A549 (cell line): ENCODE results near the gene FRS2. TPM values are rescaled to one million over a fixed set of nuclear protein-coding genes. Genes with fewer than 3 reads are reported as not detected.
"Not testable (repeated sequence)": the region's sequence is repeated elsewhere in the genome, so short reads cannot be mapped to it uniquely, and the experiment has no call there.

ENCODE experiments used
- ATAC-seq, 2 experiments: fragments of 200-7000 bp in 1 of 2; fragments of >200 bp in 1 of 2; cut with Nextera tagmentation in 1 of 2; cut with Tn5 transposase in 1 of 2; 3 replicates each; pipeline versions ENCODE4 v1.8.0 to v1.9.1; 2018 to 2020; ENCODE audit warnings: mild to moderate bottlenecking in 1 of 2, moderate library complexity in 1 of 2
- CTCF ChIA-PET: fragments of 300-600 bp; sonication (Branson Sonifier 250); formaldehyde crosslinking; extraction: SDS; loops from one replicate; lab custom pipeline; 2021; ENCODE audit warnings: antibody characterized with exemption, inconsistent platforms; lab: Yijun Ruan, JAX
- POLR2A ChIA-PET: fragments of 350-600 bp; formaldehyde crosslinking; extraction: SDS; loops from one replicate; lab custom pipeline; 2021; ENCODE audit warnings: antibody characterized with exemption, inconsistent platforms; lab: Yijun Ruan, JAX
- DNase-seq, 2 experiments: peaks; one replicate each; pipeline versions ENCODE4 v3.0.0 to v3.0.0-alpha.2; 2011 to 2016; ENCODE audit warnings: low read depth in 1 of 2, low spot score in 1 of 2
- FAIRE-seq: peaks from 2 replicates; lab custom pipeline; 2011; peaks lifted over from hg19 to GRCh38; lab: Jason Lieb, UNC
- H3K27ac ChIP-seq, 2 experiments: fragments of >200 bp; sonication (Bioruptor Twin); formaldehyde crosslinking; 3 replicates each; pipeline ENCODE4 v1.5.1; 2016 to 2017
- H3K4me1 ChIP-seq: fragments of >200 bp; sonication (Bioruptor Twin); formaldehyde crosslinking; 3 replicates; pipeline ENCODE4 v1.6.1; 2016
- H3K4me2 ChIP-seq: fragments of >200 bp; sonication (Bioruptor Twin); formaldehyde crosslinking; 3 replicates; pipeline ENCODE4 v1.6.1; 2016
- H3K4me3 ChIP-seq: fragments of >200 bp; sonication (Bioruptor Twin); formaldehyde crosslinking; 3 replicates; pipeline ENCODE4 v1.5.1; 2016
- H3K9me3 ChIP-seq: fragments of >200 bp; sonication (Bioruptor Twin); formaldehyde crosslinking; 3 replicates; pipeline ENCODE4 v1.6.1; 2016
- ATOH8 ChIP-seq: fragments of 250-450 bp; sonication (Bioruptor Pico); IDR thresholded peaks from 2 replicates; pipeline ENCODE4 v1.5.0; 2020; ENCODE audit warnings: low read depth, mild to moderate bottlenecking, moderate library complexity
- BHLHE40 ChIP-seq: IDR thresholded peaks from 2 replicates; pipeline ENCODE4 v1.6.1; 2012; ENCODE audit warnings: low read depth, low read length, inconsistent platforms
- CBX2 ChIP-seq: fragments of 200-600 bp; sonication (generic); IDR thresholded peaks from 2 replicates; pipeline ENCODE4 v1.6.1; 2016; ENCODE audit warnings: low read depth, mild to moderate bottlenecking, borderline replicate concordance
- CEBPB ChIP-seq, 2 experiments: fragments of >200 bp in 1 of 2; sonication (Bioruptor Twin) in 1 of 2; formaldehyde crosslinking in 1 of 2; IDR thresholded peaks; 2 replicates each; pipeline ENCODE4 v1.6.1; 2012 to 2016
- CHD2 ChIP-seq: fragments of 150-350 bp; IDR thresholded peaks from 2 replicates; pipeline ENCODE4 v1.6.1; 2014; ENCODE audit warnings: low read length; ENCODE audit not compliant: partially characterized antibody
- EHF ChIP-seq: fragments of 250-450 bp; sonication (Bioruptor Pico); IDR thresholded peaks from 2 replicates; pipeline ENCODE4 v1.5.0; 2020; ENCODE audit warnings: mild to moderate bottlenecking
- EHMT2 ChIP-seq: fragments of 200-600 bp; sonication (generic); IDR thresholded peaks from 2 replicates; pipeline ENCODE4 v1.6.1; 2016; ENCODE audit warnings: antibody characterized with exemption, low read depth, mild to moderate bottlenecking, moderate library complexity
- FOSL2 ChIP-seq, 2 experiments: fragments of 450-650 bp in 1 of 2; fragments of >200 bp in 1 of 2; sonication (Bioruptor Twin) in 1 of 2; formaldehyde crosslinking; IDR thresholded peaks; 2 replicates each; pipeline versions ENCODE4 v1.5.0 to v1.6.1; 2016 to 2020; ENCODE audit warnings: mild to moderate bottlenecking in 1 of 2, moderate library complexity in 1 of 2
- HDAC2 ChIP-seq: fragments of 200-600 bp; sonication (generic); IDR thresholded peaks from 2 replicates; pipeline ENCODE4 v1.6.1; 2016
- JUN ChIP-seq, 2 experiments: fragments of >200 bp; sonication (Bioruptor Twin); formaldehyde crosslinking; IDR thresholded peaks; 2 replicates in 1 of 2; 3 replicates in 1 of 2; pipeline ENCODE4 v1.6.1; 2016 to 2017
- KDM1A ChIP-seq: fragments of 200-600 bp; sonication (generic); IDR thresholded peaks from 2 replicates; pipeline ENCODE4 v1.6.1; 2016; ENCODE audit warnings: low read depth, mild to moderate bottlenecking
- MAFK ChIP-seq: fragments of 450-650 bp; IDR thresholded peaks from 2 replicates; pipeline ENCODE4 v1.6.1; 2014; ENCODE audit not compliant: partially characterized antibody
- MAX ChIP-seq: IDR thresholded peaks from 2 replicates; pipeline ENCODE4 v1.6.1; 2012
- MAZ ChIP-seq: fragments of 150-350 bp; IDR thresholded peaks from 2 replicates; pipeline ENCODE4 v1.6.1; 2014; ENCODE audit warnings: antibody characterized with exemption, low read depth, low read length, borderline replicate concordance
- MYC ChIP-seq: IDR thresholded peaks from 2 replicates; pipeline ENCODE4 v1.6.1; 2012; ENCODE audit warnings: mild to moderate bottlenecking, inconsistent platforms, low read length, improper control_type of control experiment, borderline replicate concordance
- NPAS2 ChIP-seq: fragments of 250-450 bp; sonication (Bioruptor Pico); IDR thresholded peaks from 2 replicates; pipeline ENCODE4 v1.8.0; 2022; ENCODE audit warnings: mild to moderate bottlenecking, moderate library complexity, borderline replicate concordance
- NR3C1 ChIP-seq: fragments of >200 bp; sonication (Bioruptor Twin); formaldehyde crosslinking; IDR thresholded peaks from 3 replicates; pipeline ENCODE4 v1.6.1; 2017
- PHF8 ChIP-seq: fragments of 200-600 bp; sonication (generic); IDR thresholded peaks from 2 replicates; pipeline ENCODE4 v1.6.1; 2016; ENCODE audit warnings: low read depth, mild to moderate bottlenecking, antibody characterized with exemption, moderate library complexity, borderline replicate concordance
- POLR2A ChIP-seq: IDR thresholded peaks from 2 replicates; pipeline ENCODE4 v1.6.1; 2012; ENCODE audit warnings: mild to moderate bottlenecking, low read length
- RCOR1 ChIP-seq: fragments of 150-350 bp; IDR thresholded peaks from 2 replicates; pipeline ENCODE4 v1.6.1; 2014; ENCODE audit warnings: antibody characterized with exemption, low read length, low read depth
- SREBF2 ChIP-seq: fragments of 450-650 bp; IDR thresholded peaks from 2 replicates; pipeline ENCODE4 v1.6.1; 2014; ENCODE audit warnings: mild to moderate bottlenecking, moderate library complexity
- TFCP2L1 ChIP-seq: fragments of 250-450 bp; sonication (Bioruptor Pico); IDR thresholded peaks from 2 replicates; pipeline ENCODE4 v1.5.0; 2021; ENCODE audit warnings: mild to moderate bottlenecking
- TP53 ChIP-seq: fragments of 250-450 bp; sonication (Bioruptor Pico); IDR thresholded peaks from 2 replicates; pipeline ENCODE4 v1.5.0; 2021; ENCODE audit warnings: mild to moderate bottlenecking, moderate library complexity
- ZSCAN20 ChIP-seq: fragments of 250-450 bp; sonication (Bioruptor Pico); IDR thresholded peaks from 2 replicates; pipeline ENCODE4 v1.8.0; 2022; ENCODE audit warnings: mild to moderate bottlenecking, moderate library complexity
- WGBS: methylation state at CpG from one replicate; pipeline ENCODE4 v1.1.6; 2017; ENCODE audit errors: missing lambda C conversion rate; 5-methylcytosine and 5-hydroxymethylcytosine counted together
- polyA plus RNA-seq, 4 experiments: library from polyadenylated mRNA; depleted of rRNA in 3 of 4; stranded (reverse); fragments of >200 nt; fragmentation: RNase III in 1 of 4; extraction: RNeasy Plus Mini Kit Qiagen cat#74134 plus additional on column Dnase treatment in 1 of 4; gene quantifications; 2 replicates in 3 of 4; 3 replicates in 1 of 4; pipeline ENCODE4 v1.2.3, GENCODE V29; 2011 to 2017
- TF ChIP-seq, protein P1 (sequence below): IDR thresholded peaks from 2 replicates; pipeline ENCODE4 v1.6.1; 2012
- TF ChIP-seq, protein P2 (sequence below): fragments of >200 bp; sonication (Bioruptor Twin); formaldehyde crosslinking; IDR thresholded peaks from 2 replicates; pipeline ENCODE4 v1.6.1; 2016
- TF ChIP-seq, protein P3 (sequence below): fragments of >200 bp; sonication (Bioruptor Twin); formaldehyde crosslinking; IDR thresholded peaks from 3 replicates; pipeline ENCODE4 v1.5.1; 2016

Gene FRS2
- polyA plus RNA-seq, 2 of the 4 experiments (the other 2 are of a cell fraction): 14.9 to 28.6 TPM

DNA sequence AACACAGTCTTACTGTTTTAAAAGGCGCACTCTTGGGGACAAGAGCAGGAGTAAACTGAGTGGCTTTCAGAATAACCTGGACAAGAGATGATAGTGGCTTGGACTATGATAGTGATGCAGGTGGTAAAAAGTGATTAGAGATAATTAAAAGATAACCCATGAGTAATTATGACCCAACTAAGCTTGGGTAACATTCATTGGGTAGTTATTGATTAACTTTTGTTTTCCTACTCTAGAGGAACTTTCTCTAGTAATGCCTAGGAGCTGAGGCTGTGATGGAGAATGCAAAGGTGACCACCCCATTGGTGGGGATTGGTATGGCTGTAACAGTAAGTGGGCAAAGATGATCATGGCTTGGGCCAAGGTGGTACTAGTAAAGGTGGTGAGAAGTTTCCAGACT lies 22.3 kb upstream of the FRS2 start:
- no peaks in the 10 kb centered on the region for H3K9me3 ChIP-seq
- TF ChIP-seq ZSCAN20 (no peak), RCOR1 (no peak), KDM1A (no peak), EHMT2 (no peak), TP53 (CRISPR knock-in tag) (no peak)
- TF ChIP-seq, protein P1, sequence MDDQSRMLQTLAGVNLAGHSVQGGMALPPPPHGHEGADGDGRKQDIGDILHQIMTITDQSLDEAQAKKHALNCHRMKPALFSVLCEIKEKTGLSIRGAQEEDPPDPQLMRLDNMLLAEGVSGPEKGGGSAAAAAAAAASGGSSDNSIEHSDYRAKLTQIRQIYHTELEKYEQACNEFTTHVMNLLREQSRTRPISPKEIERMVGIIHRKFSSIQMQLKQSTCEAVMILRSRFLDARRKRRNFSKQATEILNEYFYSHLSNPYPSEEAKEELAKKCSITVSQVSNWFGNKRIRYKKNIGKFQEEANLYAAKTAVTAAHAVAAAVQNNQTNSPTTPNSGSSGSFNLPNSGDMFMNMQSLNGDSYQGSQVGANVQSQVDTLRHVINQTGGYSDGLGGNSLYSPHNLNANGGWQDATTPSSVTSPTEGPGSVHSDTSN: no peak
- TF ChIP-seq, all 56 proteins: peak for 0
- 93% methylated on average over 1 of the region's 1 CpG for WGBS
- no peak for FAIRE-seq
- ATAC-seq: no peak
- H3K4me3 ChIP-seq: no peak overlapping the region
- ChIA-PET CTCF (no interaction called here), POLR2A (no interaction called here)
- no peaks in the 10 kb centered on the region for H3K4me1 ChIP-seq
- no peak overlapping the region for H3K4me2 ChIP-seq
- H3K27ac ChIP-seq: no peak overlapping the region
- no peak for DNase-seq

DNA sequence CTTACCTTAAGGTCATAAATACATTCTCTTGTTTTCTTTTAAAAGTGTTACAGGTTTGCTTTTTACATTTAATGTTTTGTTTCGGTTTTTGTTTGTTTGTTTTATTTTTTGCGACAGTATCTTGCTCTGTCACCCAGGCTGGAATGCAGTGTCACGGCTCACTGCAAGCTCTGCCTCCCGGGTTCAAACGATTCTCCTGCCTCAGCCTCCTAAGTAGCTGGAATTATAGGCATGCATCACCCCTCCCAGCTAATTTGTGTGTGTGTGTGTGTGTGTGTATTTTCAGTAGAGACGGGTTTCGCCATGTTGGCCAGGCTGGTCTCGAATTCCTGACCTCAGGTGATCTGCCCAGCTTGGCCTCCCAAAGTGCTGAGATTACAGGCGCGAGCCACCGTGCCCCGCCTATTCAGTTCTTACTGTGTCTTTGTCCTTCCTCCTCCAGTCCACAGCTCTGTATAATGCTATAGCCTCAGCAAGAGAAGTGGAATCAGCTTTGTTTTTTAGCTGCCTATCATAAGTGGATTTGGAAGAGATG lies 17.5 kb upstream of the FRS2 start:
- H3K4me3 ChIP-seq, ATAC-seq, FAIRE-seq, DNase-seq, H3K9me3 ChIP-seq, H3K27ac ChIP-seq, H3K4me1 ChIP-seq, POLR2A ChIA-PET, H3K4me2 ChIP-seq: not testable (repeated sequence)
- 85% methylated on average over 12 of the region's 12 CpGs for WGBS
- CTCF ChIA-PET: interaction anchor here (1.3 kb wide), 1 partner anchor 11 kb away, joined by 3 read pairs; no protein-coding TSS in a partner anchor

GRCh38 chr12:69456239-69456638 lies 13.9 kb upstream of the FRS2 start:
- Histone ChIP-seq H3K4me1 (no peaks in the 10 kb centered on the region), H3K4me2 (no peak overlapping the region), H3K9me3 (no peaks in the 10 kb centered on the region), H3K4me3 (no peak overlapping the region), H3K27ac (no peak overlapping the region)
- no peak for FAIRE-seq
- CTCF ChIA-PET: no interaction called here
- DNase-seq: no peak
- no peak for TF ChIP-seq CEBPB (IDR thresholded peaks at IDR 0.05)
- TF ChIP-seq, protein P1: no peak
- no peak for TF ChIP-seq KDM1A
- no peak for TF ChIP-seq MAX
- TF ChIP-seq PHF8: no peak
- no peak for TF ChIP-seq CBX2
- TF ChIP-seq NR3C1: no peak
- TF ChIP-seq NPAS2 (CRISPR knock-in tag): no peak
- no peak for TF ChIP-seq MAZ
- no peak for TF ChIP-seq ATOH8 (CRISPR knock-in tag)
- no peak for TF ChIP-seq JUN (IDR thresholded peaks at IDR 0.05)
- POLR2A ChIA-PET: no interaction called here
- ATAC-seq: no peak

DNA sequence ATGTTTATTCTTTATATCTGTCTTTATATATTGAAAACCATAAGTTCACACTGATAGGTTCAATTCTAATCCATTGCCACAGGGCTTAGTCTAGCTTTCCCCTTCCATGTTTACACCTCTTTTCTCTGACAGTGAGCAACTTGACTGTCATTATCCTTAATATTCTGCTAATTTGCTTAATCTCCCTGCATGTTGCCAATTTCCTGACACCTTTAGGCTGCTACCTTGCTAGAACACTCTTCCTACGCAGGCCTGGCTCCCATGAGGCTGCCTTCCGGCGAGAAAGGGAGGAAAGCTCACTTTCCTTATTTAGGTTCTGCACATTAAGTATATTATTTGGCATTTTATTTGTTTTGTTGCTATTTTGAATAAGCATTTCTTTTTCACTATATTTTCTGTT lies 12.8 kb upstream of the FRS2 start:
- ChIA-PET CTCF (no interaction called here), POLR2A (interaction anchor here (0.9 kb wide), 1 partner anchor 13 kb away, joined by 3 read pairs; the partner anchor contains the start of gene FRS2)
- no peak overlapping the region for H3K4me2 ChIP-seq
- H3K4me1 ChIP-seq: no peaks in the 10 kb centered on the region
- no peak overlapping the region for H3K27ac ChIP-seq
- no peak for DNase-seq
- FAIRE-seq: no peak
- ATAC-seq: no peak
- H3K4me3 ChIP-seq: no peak overlapping the region
- no peaks in the 10 kb centered on the region for H3K9me3 ChIP-seq
- WGBS: 94% methylated on average over 3 of the region's 3 CpGs
- TF ChIP-seq HDAC2: no peak
- no peak for TF ChIP-seq MAZ
- TF ChIP-seq POLR2A: no peak
- no peak for TF ChIP-seq CEBPB (IDR thresholded peaks at IDR 0.05)
- TF ChIP-seq TFCP2L1: no peak
- TF ChIP-seq TP53 (CRISPR knock-in tag): no peak
- no peak for TF ChIP-seq CBX2
- TF ChIP-seq, protein P2, sequence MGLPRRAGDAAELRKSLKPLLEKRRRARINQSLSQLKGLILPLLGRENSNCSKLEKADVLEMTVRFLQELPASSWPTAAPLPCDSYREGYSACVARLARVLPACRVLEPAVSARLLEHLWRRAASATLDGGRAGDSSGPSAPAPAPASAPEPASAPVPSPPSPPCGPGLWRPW: no peak
- no peak for TF ChIP-seq CHD2
- TF ChIP-seq, protein P3, sequence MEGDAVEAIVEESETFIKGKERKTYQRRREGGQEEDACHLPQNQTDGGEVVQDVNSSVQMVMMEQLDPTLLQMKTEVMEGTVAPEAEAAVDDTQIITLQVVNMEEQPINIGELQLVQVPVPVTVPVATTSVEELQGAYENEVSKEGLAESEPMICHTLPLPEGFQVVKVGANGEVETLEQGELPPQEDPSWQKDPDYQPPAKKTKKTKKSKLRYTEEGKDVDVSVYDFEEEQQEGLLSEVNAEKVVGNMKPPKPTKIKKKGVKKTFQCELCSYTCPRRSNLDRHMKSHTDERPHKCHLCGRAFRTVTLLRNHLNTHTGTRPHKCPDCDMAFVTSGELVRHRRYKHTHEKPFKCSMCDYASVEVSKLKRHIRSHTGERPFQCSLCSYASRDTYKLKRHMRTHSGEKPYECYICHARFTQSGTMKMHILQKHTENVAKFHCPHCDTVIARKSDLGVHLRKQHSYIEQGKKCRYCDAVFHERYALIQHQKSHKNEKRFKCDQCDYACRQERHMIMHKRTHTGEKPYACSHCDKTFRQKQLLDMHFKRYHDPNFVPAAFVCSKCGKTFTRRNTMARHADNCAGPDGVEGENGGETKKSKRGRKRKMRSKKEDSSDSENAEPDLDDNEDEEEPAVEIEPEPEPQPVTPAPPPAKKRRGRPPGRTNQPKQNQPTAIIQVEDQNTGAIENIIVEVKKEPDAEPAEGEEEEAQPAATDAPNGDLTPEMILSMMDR: no peak
- TF ChIP-seq FOSL2 (IDR thresholded peaks at IDR 0.05): no peak
- TF ChIP-seq FOSL2 (CRISPR knock-in tag; IDR thresholded peaks at IDR 0.05): no peak
- TF ChIP-seq SREBF2: no peak
- TF ChIP-seq EHF (CRISPR knock-in tag): no peak
- TF ChIP-seq MAFK: no peak
- TF ChIP-seq NR3C1: no peak
- TF ChIP-seq MYC: no peak
- TF ChIP-seq BHLHE40: no peak
- TF ChIP-seq EHMT2: no peak
